ENCODE data around the gene ARL8B.

ARL8B gene

GRCh38 chr3:5202222-5202621 is 80.1 kb downstream of the ARL8B start:
- Histone ChIP-seq H3K4me1 (peaks cover 5% of the 10 kb centered on the region), H3K4me3 (ENCODE audit: low read depth, low read length) (no peak overlapping the region), H3K36me3 (peaks cover 11% of the 10 kb centered on the region), H3K9me3 (no peaks in the 10 kb centered on the region), H3K27me3 (no peaks in the 10 kb centered on the region)
- TF ChIP-seq CTCF (IDR thresholded peaks at IDR 0.05; ENCODE audit: low read depth, low read length): no peak
- DNase-seq: peak; percentile 60

- Histone ChIP-seq H3K27me3 (no peaks in the 10 kb centered on the region), H3K36me3 (peaks cover 11% of the 10 kb centered on the region)
Measured at GRCh38 chr3:5205165-5205941, 83.3 kb downstream of the ARL8B start.

DNA sequence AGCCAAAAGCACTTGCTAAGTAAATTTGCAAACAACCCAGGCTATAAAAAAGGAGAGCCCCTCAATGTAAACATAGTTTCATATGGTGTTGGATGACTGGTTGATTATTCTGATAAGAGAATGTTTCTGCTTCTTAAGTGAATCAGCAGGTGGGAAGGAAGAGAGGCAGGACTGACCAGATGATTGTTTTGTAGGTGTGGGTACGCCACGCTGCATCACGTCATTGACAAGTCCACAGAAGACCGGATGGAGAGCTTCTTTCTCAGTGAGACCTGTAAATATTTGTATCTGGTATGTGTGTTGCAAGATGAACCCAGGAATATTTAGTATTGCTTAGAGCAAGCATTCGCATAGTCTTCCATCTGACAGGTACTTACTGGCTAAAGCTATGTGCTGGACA is 88.8 kb downstream of the ARL8B start:
- TF ChIP-seq CTCF (IDR thresholded peaks at IDR 0.05; ENCODE audit: low read depth, low read length): no peak
- DNase-seq: no peak
- H3K4me1 ChIP-seq: no peaks in the 10 kb centered on the region
- H3K4me3 ChIP-seq (ENCODE audit: low read depth, low read length): no peak overlapping the region
- H3K27me3 ChIP-seq: no peaks in the 10 kb centered on the region
- no peaks in the 10 kb centered on the region for H3K9me3 ChIP-seq
- no peaks in the 10 kb centered on the region; the same call in 1 of the 2 replicates for H3K36me3 ChIP-seq

More at GRCh38 chr3:5205165-5205941, 83.3 kb downstream of the ARL8B start:
- TF ChIP-seq CTCF (IDR thresholded peaks at IDR 0.05; ENCODE audit: low read depth, low read length): no peak
- no peaks in the 10 kb centered on the region for H3K9me3 ChIP-seq
- peaks cover 5% of the 10 kb centered on the region for H3K4me1 ChIP-seq
- no peak for DNase-seq
- no peak overlapping the region for H3K4me3 ChIP-seq (ENCODE audit: low read depth, low read length)

DNA sequence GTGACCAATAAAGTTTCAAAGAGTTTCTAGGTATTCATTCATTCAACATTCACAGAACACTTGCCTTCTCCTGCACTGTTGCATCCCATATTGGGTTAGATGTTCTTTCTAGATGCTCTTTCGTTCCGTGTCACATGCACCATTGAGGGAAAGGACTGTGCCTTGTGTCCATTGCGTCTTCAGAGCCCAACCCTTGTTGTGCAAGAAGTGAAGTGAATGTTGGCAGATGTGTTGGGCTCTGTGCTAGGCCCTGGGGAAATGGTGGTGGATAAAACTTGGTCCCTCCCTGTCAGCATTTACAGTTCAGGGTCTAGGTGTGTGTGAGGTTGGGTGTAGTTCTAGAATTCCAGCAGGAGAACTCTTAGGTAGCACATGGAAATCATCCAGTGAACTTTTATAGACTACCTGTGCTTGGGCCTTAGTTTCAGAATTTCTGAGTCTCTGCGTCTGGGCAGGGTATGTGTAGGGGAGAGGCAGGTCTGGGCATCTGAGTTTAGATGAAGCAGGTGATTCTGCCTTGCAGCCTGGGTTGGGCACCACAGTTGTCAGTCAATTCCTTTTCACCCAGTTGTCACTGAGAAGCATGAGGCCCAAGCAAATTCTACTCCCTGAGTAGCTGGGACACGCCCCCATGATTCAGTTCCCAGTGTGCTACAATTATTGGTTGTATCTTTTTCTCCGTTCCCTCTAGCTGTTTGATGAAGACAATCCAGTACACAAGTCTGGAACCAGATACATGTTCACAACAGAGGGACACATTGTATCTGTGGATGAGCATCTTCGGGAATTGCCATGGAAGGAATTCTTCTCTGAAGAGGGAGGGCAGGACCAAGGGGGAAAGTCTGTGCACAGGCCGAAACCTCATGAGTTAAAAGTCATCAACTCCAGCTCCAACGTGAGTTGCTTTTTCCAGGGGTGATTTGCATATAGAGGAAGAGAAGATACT is 90.8 kb downstream of the ARL8B start:
- no peak for TF ChIP-seq CTCF (IDR thresholded peaks at IDR 0.05; ENCODE audit: low read depth, low read length)
- Histone ChIP-seq H3K4me1 (no peaks in the 10 kb centered on the region), H3K4me3 (ENCODE audit: low read depth, low read length) (no peak overlapping the region), H3K27me3 (no peaks in the 10 kb centered on the region), H3K36me3 (no peaks in the 10 kb centered on the region; the same call in 1 of the 2 replicates), H3K9me3 (no peaks in the 10 kb centered on the region)
- DNase-seq: no peak

DNA sequence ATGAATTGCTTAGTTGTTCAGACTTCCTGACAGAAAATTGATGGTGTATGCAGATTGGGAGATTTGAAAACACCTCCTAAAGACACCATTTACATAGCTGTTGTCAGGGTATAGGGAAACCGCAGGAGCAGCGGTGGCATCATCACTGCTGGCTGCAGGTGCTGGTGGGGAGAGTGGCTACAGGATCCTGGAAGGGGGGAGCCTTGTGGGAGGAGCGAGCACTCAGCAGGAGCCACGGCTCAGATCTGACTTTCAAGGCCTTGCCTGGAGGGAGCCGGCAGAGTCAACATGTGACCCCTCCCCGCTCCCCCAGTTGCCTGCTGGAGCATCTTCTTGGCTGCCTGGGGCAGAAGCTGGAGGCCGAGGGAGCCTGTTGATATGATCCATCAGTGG is 91.5 kb downstream of the ARL8B start:
- Histone ChIP-seq H3K9me3 (no peaks in the 10 kb centered on the region), H3K4me1 (no peaks in the 10 kb centered on the region), H3K27me3 (no peaks in the 10 kb centered on the region), H3K36me3 (no peaks in the 10 kb centered on the region; the same call in 1 of the 2 replicates), H3K4me3 (ENCODE audit: low read depth, low read length) (no peak overlapping the region)
- DNase-seq: no peak
- no peak for TF ChIP-seq CTCF (IDR thresholded peaks at IDR 0.05; ENCODE audit: low read depth, low read length)
